GM21526 (cell line): ENCODE results near the gene KLF18.
"Not testable (repeated sequence)": the region's sequence is repeated elsewhere in the genome, so short reads cannot be mapped to it uniquely, and the experiment has no call there.

Source experiments
- ATAC-seq: cut with Tn5 transposase; IDR thresholded peaks from one replicate; pipeline ENCODE4 v1.9.1; 2021; ENCODE audit warnings: moderate library complexity; ENCODE audit not compliant: unreplicated experiment, low FRiP score

KLF18 gene

DNA sequence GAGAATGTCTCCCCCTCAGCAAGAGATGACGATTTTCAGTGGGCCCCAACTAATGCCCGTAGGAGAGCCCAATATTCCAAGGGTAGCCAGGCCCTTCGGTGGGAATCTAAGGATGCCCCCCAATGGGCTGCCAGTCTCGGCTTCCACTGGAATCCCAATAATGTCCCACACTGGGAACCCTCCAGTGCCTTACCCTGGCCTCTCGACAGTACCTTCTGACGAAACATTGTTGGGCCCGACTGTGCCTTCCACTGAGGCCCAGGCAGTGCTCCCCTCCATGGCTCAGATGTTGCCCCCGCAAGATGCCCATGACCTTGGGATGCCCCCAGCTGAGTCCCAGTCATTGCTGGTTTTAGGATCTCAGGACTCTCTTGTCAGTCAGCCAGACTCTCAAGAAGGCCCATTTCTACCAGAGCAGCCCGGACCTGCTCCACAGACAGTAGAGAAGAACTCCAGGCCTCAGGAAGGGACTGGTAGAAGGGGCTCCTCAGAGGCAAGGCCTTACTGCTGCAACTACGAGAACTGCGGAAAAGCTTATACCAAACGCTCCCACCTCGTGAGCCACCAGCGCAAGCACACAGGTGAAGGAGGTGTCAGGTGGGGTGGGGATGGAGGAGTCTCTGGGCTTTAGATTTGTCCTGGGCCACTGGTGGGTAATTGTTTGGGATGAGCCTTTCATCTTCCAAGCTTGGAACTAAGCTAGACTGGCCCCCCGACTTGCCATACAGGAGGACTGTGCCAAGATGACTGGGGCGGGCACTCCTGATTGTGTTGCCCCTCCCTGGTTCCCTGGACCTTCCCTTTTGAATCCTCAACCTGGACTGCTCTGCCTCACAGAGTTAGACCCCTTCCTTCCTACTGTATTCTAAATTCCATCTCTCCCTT is 11.6 kb downstream of the KLF18 start:
- ATAC-seq: no peak

GRCh38 chr1:44120398-44120949 is 21.0 kb downstream of the KLF18 start:
- ATAC-seq: no peak

GRCh38 chr1:44119525-44119924 is 21.9 kb downstream of the KLF18 start:
- no peak for ATAC-seq

DNA sequence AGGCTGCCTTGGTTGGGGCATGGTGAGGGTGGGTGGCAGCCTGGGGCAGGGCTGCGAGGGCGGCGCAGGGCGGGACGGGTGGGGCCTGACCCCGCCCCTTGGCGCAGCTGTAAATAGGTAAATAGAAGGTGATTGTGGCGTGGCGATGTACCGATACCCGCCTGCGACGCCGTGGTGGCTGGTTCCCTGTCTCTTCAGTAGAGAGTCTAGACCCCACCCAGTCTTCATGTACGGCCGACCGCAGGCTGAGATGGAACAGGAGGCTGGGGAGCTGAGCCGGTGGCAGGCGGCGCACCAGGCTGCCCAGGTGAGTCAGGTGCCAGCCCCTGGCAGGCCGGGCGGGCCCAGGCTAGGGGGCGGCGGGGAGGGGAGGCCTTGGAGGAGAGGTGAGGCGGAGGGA is 22.7 kb downstream of the KLF18 start, which contains the start of gene KLF17:
KLF17 (plus strand) TSS at position 140 of the 400 bp plus-strand sequence; CDS start at position 227, 87 bp downstream.
- ATAC-seq: no peak

GRCh38 chr1:44117272-44117671 is 24.2 kb downstream of the KLF18 start:
- ATAC-seq: not testable (repeated sequence)

DNA sequence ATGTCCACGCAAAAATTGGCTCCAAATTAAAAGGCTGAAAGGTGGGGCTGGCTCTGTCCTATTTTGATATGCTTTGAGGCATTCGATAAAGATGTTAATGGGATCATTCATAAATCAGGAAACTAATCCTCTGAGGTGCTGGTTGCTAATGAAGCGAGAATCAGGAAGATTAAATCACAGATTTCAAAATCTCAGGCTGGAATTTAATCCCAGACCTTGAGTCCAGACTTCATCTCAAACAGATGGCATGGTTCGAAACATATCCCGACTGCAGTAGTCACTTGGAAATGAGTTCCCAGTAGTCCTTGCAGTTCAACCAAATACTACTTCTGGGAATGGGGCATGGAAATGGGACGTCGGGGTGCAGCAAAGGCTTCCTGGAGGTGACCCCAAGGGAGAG is 27.3 kb downstream of the KLF18 start:
- ATAC-seq: no peak

- no peak for ATAC-seq
Measured at GRCh38 chr1:44113095-44113609, 28.3 kb downstream of the KLF18 start.

DNA sequence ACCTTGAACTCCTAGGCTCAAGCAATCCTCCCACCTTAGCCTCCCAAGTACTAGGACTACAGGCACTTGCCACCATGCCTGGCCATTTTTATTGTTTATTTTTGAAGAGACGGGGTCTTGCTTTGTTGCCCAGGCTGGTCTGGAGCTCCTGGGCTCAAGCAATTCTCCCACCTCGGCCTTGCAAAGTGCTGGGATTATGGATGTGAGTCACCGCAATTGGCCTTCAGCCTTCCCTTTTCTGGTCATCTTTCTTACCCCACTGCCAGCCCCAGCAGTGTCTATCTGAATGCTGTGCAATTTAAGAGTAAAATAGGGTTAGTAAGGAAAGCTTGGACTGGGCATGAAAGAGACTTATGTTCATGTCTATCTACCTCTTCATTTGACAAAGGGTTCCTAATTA is 28.9 kb downstream of the KLF18 start:
- no peak for ATAC-seq

GRCh38 chr1:44111861-44112260 is 29.6 kb downstream of the KLF18 start:
- no peak for ATAC-seq

- no peak for ATAC-seq
Measured at GRCh38 chr1:44110916-44111315, 30.5 kb downstream of the KLF18 start.

DNA sequence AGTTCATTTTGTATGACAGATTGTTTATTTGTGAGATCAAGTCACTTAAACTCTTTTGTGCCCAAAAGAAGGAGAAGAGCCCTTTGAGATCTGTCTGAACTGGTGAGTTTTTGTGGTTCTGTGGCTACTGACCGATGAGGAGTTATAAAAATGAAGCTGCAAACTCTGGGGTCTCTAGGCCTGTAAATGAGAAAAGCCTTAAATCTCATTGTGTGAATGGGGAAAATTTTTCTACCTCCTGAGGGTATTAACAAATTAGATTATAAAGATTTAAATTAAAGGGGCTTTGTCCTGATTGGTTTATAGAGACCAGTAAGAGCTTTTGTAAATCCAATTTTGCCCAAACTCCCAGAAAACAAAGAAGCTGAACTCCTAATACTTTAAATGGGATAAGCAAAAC is 32.5 kb downstream of the KLF18 start:
- no peak for ATAC-seq

GRCh38 chr1:44108241-44108640 is 33.2 kb downstream of the KLF18 start:
- ATAC-seq: no peak

DNA sequence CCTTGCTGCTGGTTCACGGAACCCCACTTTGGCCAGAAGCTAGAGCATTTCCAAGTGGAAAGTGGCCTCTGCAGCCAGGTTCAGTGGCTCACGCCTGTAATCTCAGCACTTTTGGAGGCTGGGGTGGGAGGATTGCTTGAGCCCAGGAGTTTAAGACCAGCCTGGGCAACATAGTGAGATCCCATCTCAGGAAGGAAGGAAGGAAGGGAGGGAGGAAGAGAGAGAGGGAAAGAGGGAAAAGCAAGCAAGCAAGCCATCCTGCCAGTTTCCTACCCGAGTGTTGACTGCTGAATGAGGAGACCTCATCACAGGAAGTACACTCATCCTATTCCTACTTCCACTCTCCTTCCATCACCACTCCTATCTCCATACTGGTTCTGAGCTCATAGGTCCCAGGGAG is 35.6 kb downstream of the KLF18 start:
- ATAC-seq: no peak

GRCh38 chr1:44103270-44104131 is 37.9 kb downstream of the KLF18 start:
- no peak for ATAC-seq

- ATAC-seq: no peak
Measured at GRCh38 chr1:44101328-44101727, 40.1 kb downstream of the KLF18 start.

DNA sequence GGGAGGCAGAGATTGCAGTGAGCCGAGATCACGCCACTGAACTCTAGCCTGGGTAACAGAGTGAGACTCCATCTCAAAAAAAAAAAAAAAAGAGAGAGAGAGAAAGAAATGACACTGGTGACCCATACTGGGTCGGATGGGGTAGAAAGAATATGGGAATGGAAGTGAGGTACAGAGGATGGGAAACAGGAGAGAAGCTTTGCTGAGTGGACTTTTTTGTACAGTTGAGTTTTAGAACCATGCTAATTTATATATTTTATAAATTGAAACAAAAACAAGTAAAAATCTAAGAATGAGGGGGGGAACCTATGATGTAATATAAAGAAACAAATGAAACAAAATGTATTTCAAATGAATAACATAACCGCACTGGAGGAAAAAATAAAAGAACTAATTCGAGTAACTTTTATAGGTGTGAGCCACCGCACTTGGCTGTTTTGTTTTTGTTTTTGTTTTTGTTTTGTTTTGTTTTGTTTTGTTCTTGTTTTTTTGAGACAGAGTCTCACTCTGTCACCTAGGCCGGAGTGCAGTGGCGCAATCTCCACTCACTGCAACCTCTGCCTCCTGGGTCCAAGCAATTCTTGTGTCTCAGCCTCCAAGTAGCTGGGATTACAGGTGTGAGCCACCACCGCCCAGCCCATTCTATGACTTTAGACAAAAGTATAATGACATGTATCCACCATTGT is 41.1 kb downstream of the KLF18 start:
- no peak for ATAC-seq

DNA sequence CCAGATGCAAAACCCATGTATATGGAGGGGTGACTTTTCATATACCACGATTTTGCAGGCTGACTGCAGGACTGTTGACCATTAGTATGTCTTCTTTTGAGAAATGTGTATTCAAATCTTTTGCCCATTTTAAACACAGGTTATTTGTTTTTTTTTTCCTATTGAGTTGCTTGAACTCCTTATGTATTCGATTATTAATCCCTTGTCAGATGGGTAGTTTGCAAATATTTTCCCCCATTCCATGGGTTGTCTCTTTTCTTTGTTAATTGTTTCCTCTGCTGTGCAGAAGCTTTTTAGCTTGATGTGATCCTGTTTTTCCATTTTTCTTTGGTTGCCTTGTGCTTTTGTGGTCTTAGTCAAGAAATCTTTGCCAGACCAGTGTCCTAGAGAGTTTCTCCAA is 47.4 kb downstream of the KLF18 start:
- ATAC-seq: no peak

DNA sequence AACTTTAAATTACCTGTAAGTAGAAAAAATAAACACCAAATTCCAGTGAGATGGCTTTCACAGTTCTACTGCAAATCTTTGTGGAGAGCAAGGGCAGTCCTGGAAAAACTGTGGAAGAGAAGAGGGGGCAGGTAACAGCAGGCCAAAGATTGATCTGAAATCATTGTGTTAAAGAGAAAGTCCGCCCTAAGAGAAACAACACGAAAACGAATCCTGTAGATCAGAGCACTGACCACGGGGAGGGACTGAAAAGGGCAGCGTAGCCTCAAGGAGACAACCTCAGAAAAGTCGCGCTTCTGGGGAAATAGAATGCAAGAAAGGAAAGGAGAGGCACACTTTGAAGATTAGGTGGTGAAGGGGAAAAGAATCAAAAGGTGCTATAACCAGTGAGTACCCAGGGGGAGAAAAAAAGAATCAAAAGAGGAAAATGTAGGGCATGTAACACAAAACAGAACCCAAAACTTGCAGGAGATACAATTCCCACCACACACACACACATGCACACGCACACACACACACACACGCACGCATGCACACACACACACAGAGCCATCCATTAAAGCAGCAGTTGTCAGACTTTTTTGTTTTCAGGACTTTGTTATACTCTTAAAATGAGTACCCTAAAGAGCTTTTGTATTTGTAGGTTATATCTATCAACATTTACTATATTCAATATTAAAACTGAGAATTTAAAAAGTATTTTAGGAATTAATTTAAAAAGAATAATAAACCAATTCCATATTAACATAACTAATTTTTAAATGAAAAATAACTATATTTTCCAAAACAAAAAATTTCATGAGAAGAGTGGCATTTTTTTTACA is 50.8 kb downstream of the KLF18 start:
- ATAC-seq: no peak

- ATAC-seq: no peak
Measured at GRCh38 chr1:44089371-44090048, 51.9 kb downstream of the KLF18 start.
